Prostate gland (tissue), 2 donors: ENCODE measurements around the gene LRCH1.

ENCODE experiments used
- POLR2A ChIP-seq: fragments of 450-650 bp; IDR thresholded peaks from one replicate; pipeline ENCODE4 v1.6.1; 2016; ENCODE audit warnings: antibody characterized with exemption, mild to moderate bottlenecking
- TF ChIP-seq, protein P1 (sequence below), 4 experiments: fragments of 200-600 bp in 2 of 4; fragments of 450-650 bp in 2 of 4; sonication (generic) in 2 of 4; IDR thresholded peaks; 1 replicate in 3 of 4; 2 replicates in 1 of 4; pipeline ENCODE4 v1.5.1; 2016 to 2019; ENCODE audit warnings: antibody characterized with exemption in 4 of 4, mild to moderate bottlenecking in 2 of 4, moderate library complexity in 2 of 4

GRCh38 chr13:46519182-46519581, 33.8 kb upstream of the LRCH1 start:
- TF ChIP-seq, protein P1, sequence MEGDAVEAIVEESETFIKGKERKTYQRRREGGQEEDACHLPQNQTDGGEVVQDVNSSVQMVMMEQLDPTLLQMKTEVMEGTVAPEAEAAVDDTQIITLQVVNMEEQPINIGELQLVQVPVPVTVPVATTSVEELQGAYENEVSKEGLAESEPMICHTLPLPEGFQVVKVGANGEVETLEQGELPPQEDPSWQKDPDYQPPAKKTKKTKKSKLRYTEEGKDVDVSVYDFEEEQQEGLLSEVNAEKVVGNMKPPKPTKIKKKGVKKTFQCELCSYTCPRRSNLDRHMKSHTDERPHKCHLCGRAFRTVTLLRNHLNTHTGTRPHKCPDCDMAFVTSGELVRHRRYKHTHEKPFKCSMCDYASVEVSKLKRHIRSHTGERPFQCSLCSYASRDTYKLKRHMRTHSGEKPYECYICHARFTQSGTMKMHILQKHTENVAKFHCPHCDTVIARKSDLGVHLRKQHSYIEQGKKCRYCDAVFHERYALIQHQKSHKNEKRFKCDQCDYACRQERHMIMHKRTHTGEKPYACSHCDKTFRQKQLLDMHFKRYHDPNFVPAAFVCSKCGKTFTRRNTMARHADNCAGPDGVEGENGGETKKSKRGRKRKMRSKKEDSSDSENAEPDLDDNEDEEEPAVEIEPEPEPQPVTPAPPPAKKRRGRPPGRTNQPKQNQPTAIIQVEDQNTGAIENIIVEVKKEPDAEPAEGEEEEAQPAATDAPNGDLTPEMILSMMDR (IDR thresholded peaks at IDR 0.05): no peak
- TF ChIP-seq POLR2A: no peak
